ENCODE measurements around the gene FAM167B. TPM values are rescaled to one million over a fixed set of nuclear protein-coding genes. Genes with fewer than 3 reads are reported as not detected.

Gene FAM167B
- total RNA-seq, 1 experiment from 2014 or later, result 1.5 TPM

DNA sequence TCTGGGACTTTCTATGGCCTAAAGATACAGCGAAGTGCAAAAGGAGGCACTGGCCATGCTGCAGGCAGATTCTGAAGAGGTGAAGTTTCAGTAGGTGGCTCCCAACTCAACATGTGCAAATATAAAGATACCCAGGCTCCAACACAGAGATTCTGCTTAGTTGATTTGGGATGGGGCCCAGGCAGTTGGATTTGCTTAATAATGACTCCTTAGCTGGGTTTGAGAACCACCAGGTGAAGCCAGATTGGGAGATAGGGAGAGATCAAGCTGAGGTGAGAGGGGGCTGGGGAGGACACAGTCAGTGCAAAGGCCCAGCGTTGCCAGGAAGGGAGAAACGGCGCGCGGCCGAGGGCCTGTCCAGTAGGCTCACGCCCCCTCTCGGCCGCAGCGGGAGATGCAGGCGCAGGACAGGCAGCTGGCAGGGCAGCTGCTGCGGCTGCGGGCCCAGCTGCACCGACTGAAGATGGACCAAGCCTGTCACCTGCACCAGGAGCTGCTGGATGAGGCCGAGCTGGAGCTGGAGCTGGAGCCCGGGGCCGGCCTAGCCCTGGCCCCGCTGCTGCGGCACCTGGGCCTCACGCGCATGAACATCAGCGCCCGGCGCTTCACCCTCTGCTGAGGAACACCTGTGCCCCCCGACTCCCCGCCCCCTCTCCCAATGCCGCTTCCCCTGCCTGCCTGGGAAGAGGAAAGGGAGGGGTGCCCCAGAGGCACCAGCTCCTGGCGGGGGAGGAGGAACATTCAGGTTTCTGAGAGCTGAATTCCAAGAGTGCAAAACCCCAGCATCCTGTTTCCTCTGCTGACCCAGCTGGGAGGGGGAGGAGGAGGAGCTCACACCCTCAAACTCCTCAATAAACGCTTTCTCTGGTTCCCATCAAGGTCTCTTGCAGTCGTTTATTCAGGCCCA is 1.2 kb downstream of the FAM167B start:
- Histone ChIP-seq H3K23me2 (ENCODE audit: insufficient read length, low read depth, low read length, poor library complexity, severe bottlenecking) (no peaks in the 10 kb centered on the region), H3K79me2 (ENCODE audit: insufficient read depth, low read length) (no peaks in the 10 kb centered on the region), H4K91ac (ENCODE audit: insufficient read length, low read depth, low read length) (no peak overlapping the region), H2BK120ac (ENCODE audit: low read depth, low read length, poor library complexity, severe bottlenecking) (no peak overlapping the region), H3T11ph (ENCODE audit: low read length) (no peak overlapping the region), H3K9me3 (ENCODE audit: control insufficient read depth, low read depth, low read length) (no peaks in the 10 kb centered on the region), H2BK15ac (ENCODE audit: low read depth, low read length) (no peak overlapping the region), H4K8ac (replicated peaks; ENCODE audit: insufficient read length, low read depth, low read length) (no peak overlapping the region), H2BK20ac (ENCODE audit: low read depth, low read length, poor library complexity, severe bottlenecking) (no peak overlapping the region), H2AK5ac (ENCODE audit: insufficient read length, low read length) (no peak overlapping the region), H4K20me1 (ENCODE audit: control insufficient read depth, insufficient read depth, insufficient read length) (no peaks in the 10 kb centered on the region), H2BK5ac (ENCODE audit: insufficient read length, low read length) (no peak overlapping the region), H3K9ac (ENCODE audit: extremely low read depth, insufficient read length, low read length) (no peak overlapping the region), H2BK12ac (ENCODE audit: insufficient read length, low read depth, low read length) (no peak overlapping the region), H2AFZ (ENCODE audit: low read length) (no peak overlapping the region), H3K4me2 (ENCODE audit: insufficient read depth, insufficient read length, low read length) (peak overlapping the region; percentile 40), H3K14ac (ENCODE audit: insufficient read depth, low read length) (no peak overlapping the region), H3K18ac (ENCODE audit: insufficient read length, low read depth, low read length) (no peak overlapping the region), H3K56ac (ENCODE audit: insufficient read length, low read depth, low read length) (no peak overlapping the region), H3K27me3 (ENCODE audit: insufficient read depth, low read length) (no peaks in the 10 kb centered on the region; the same call in 1 of the 2 replicates), H3K23ac (ENCODE audit: insufficient read length, low read depth, low read length) (no peak overlapping the region), H3K27ac (ENCODE audit: insufficient read length, low read depth, low read length) (no peak overlapping the region), H3K4ac (ENCODE audit: low read depth, low read length) (no peak overlapping the region), H4K5ac (ENCODE audit: insufficient read length, low read depth, low read length) (no peak overlapping the region), H3K4me1 (ENCODE audit: insufficient read depth, low read length) (peaks cover 7% of the 10 kb centered on the region; the same call in 1 of the 2 replicates), H3K79me1 (ENCODE audit: insufficient read depth, low read depth, low read length, poor library complexity, severe bottlenecking) (no peaks in the 10 kb centered on the region)
- Mint-ChIP-seq H3K4me3 (peak overlapping the region; percentile 54 to 71), H3K36me3 (ENCODE audit: insufficient read depth in 1 of 3, low read depth in 3 of 3) (no peaks in the 10 kb centered on the region), H3K4me1 (peaks cover 26 to 32% of the 10 kb centered on the region in 2 experiments), H3K27ac (peak overlapping the region in 2 of 3 experiments; percentile 40 to 94; a peak in 4 of 7 replicates), H3K9me3 (no peaks in the 10 kb centered on the region), H3K27me3 (ENCODE audit: low read depth) (peaks cover 2% of the 10 kb centered on the region; the same call in 1 of the 2 replicates)
- no CpG with 5 or more reads among the region's 31 CpGs for WGBS (ENCODE audit: extremely low coverage, insufficient read length, low lambda C conversion rate)
- TF ChIP-seq, protein P1, sequence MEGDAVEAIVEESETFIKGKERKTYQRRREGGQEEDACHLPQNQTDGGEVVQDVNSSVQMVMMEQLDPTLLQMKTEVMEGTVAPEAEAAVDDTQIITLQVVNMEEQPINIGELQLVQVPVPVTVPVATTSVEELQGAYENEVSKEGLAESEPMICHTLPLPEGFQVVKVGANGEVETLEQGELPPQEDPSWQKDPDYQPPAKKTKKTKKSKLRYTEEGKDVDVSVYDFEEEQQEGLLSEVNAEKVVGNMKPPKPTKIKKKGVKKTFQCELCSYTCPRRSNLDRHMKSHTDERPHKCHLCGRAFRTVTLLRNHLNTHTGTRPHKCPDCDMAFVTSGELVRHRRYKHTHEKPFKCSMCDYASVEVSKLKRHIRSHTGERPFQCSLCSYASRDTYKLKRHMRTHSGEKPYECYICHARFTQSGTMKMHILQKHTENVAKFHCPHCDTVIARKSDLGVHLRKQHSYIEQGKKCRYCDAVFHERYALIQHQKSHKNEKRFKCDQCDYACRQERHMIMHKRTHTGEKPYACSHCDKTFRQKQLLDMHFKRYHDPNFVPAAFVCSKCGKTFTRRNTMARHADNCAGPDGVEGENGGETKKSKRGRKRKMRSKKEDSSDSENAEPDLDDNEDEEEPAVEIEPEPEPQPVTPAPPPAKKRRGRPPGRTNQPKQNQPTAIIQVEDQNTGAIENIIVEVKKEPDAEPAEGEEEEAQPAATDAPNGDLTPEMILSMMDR (conservative IDR thresholded peaks at IDR 0.05), result peak; percentile 98
- peak; percentile 96 for DNase-seq

Data from H9 (cell line).